Keratinocyte (primary cell): Measurements from ENCODE around the gene SDK2. TPM values are rescaled to one million over a fixed set of nuclear protein-coding genes. Genes with fewer than 3 reads are reported as not detected.

ENCODE experiments used
- DNase-seq: peaks from one replicate; pipeline ENCODE4 v3.0.0-alpha.2; 2011; ENCODE audit warnings: low read depth, missing footprints, low spot score
- FAIRE-seq: peaks from 2 replicates; lab custom pipeline; 2011; peaks lifted over from hg19 to GRCh38; lab: Jason Lieb, UNC
- H2AFZ ChIP-seq: 2 replicates; pipeline ENCODE4 v1.6.0; 2012; ENCODE audit warnings: low read length, control low read depth, inconsistent platforms; ENCODE audit not compliant: control insufficient read depth
- H3K27ac ChIP-seq: 2 replicates; pipeline ENCODE4 v1.5.1; 2011; ENCODE audit warnings: low read length; ENCODE audit not compliant: control insufficient read depth, insufficient read depth
- H3K27me3 ChIP-seq: 3 replicates; pipeline ENCODE4 v1.6.0; 2011; ENCODE audit warnings: low read length; ENCODE audit not compliant: control insufficient read depth, insufficient read depth; ENCODE audit errors: extremely low read depth
- H3K36me3 ChIP-seq, 2 experiments: 2 replicates in 1 of 2; 3 replicates in 1 of 2; pipeline ENCODE4 v1.5.1; 2011; ENCODE audit warnings: low read length in 2 of 2, mild to moderate bottlenecking in 1 of 2; ENCODE audit not compliant: control insufficient read depth in 2 of 2, insufficient read depth in 2 of 2; ENCODE audit errors: extremely low read depth in 1 of 2
- H3K4me1 ChIP-seq: 3 replicates; pipeline ENCODE4 v1.5.1; 2011; ENCODE audit warnings: low read length; ENCODE audit not compliant: control insufficient read depth, insufficient read depth; ENCODE audit errors: extremely low read depth
- H3K4me2 ChIP-seq: 3 replicates; pipeline ENCODE4 v1.6.0; 2011; ENCODE audit warnings: low read depth, low read length; ENCODE audit not compliant: control insufficient read depth, insufficient read depth; ENCODE audit errors: extremely low read depth
- H3K4me3 ChIP-seq, 3 experiments: fragments of 200-600 bp in 1 of 3; sonication (generic) in 1 of 3; 2 replicates in 2 of 3; 3 replicates in 1 of 3; pipeline ENCODE4 v1.5.1; 2011 to 2016; ENCODE audit warnings: low read length in 3 of 3, mild to moderate bottlenecking in 3 of 3, control low read depth in 2 of 3, inconsistent platforms in 1 of 3, low read depth in 1 of 3, mixed read lengths in 1 of 3, mixed run types in 1 of 3, moderate library complexity in 1 of 3; ENCODE audit not compliant: control insufficient read depth in 2 of 3, insufficient read depth in 2 of 3; ENCODE audit errors: extremely low read depth in 1 of 3
- H3K79me2 ChIP-seq: 2 replicates; pipeline ENCODE4 v1.6.0; 2012; ENCODE audit warnings: low read length; ENCODE audit not compliant: control insufficient read depth, insufficient read depth
- H3K9ac ChIP-seq: 3 replicates; pipeline ENCODE4 v1.6.0; 2011; ENCODE audit warnings: low read length; ENCODE audit not compliant: control insufficient read depth, insufficient read depth; ENCODE audit errors: extremely low read depth
- H3K9me1 ChIP-seq: 3 replicates; pipeline ENCODE4 v1.6.0; 2011; ENCODE audit warnings: low read length; ENCODE audit not compliant: control insufficient read depth, insufficient read depth; ENCODE audit errors: extremely low read depth
- H3K9me3 ChIP-seq: 2 replicates; pipeline ENCODE4 v1.5.1; 2012; ENCODE audit warnings: low read depth, low read length; ENCODE audit not compliant: control insufficient read depth
- H4K20me1 ChIP-seq: 3 replicates; pipeline ENCODE4 v1.6.0; 2011; ENCODE audit warnings: low read length; ENCODE audit not compliant: control insufficient read depth, insufficient read depth; ENCODE audit errors: extremely low read depth
- CTCF ChIP-seq, 3 experiments: IDR thresholded peaks in 1 of 3; conservative IDR thresholded peaks in 1 of 3; optimal IDR thresholded peaks in 1 of 3; 2 replicates in 2 of 3; 3 replicates in 1 of 3; pipeline versions ENCODE3 to v1.5.1; 2011; ENCODE audit warnings: low read length in 3 of 3, mild to moderate bottlenecking in 3 of 3, moderate library complexity in 2 of 3, control low read depth in 1 of 3, inconsistent platforms in 1 of 3; ENCODE audit not compliant: insufficient read depth in 2 of 3; ENCODE audit errors: extremely low read depth in 1 of 3
- EZH2 ChIP-seq: IDR thresholded peaks from one replicate; pipeline ENCODE4 v1.6.1; 2012; ENCODE audit warnings: inconsistent platforms, mild to moderate bottlenecking, low read length, moderate library complexity
- dilution Hi-C: fragments of 300-500 bp; cut with MboI; formaldehyde crosslinking; loops from one replicate; pipeline ENCODE4 v1.7.0; 2020; ENCODE audit warnings: low sequenced_read_pairs; ENCODE audit not compliant: extremely low pct_ligation_motif_present
- polyA plus RNA-seq, 5 experiments: library from polyadenylated mRNA; depleted of rRNA in 3 of 5; stranded (reverse) in 3 of 5; stranded (forward) in 1 of 5; unstranded in 1 of 5; fragments of >200 nt; gene quantifications; 1 replicate in 1 of 5; 2 replicates in 3 of 5; 3 replicates in 1 of 5; pipeline versions ENCODE4 v1.2.1 to v1.2.3, GENCODE V29; 2011 to 2012; ENCODE audit warnings: missing spikeins in 2 of 5, low read depth in 1 of 5, low replicate concordance in 1 of 5

SDK2 gene
- polyA plus RNA-seq, 1 donor (not counting 4 experiments of a cell fraction or from before 2014, with no cell fraction given) = 1.8 TPM

- TF ChIP-seq CTCF (optimal IDR thresholded peaks at IDR 0.05 in 1 of 3, IDR thresholded peaks at IDR 0.05 in 1 of 3, conservative IDR thresholded peaks at IDR 0.05 in 1 of 3; ENCODE audit: extremely low read depth in 1 of 3, insufficient read depth in 2 of 3, low read length in 3 of 3) (no peak), EZH2 (no peak)
- H4K20me1 ChIP-seq = peaks cover 2% of the 10 kb centered on the region
- H3K27me3 ChIP-seq = peaks cover 19% of the 10 kb centered on the region
These were observed 42.7 kb upstream of the SDK2 start for GRCh38 chr17:73686961-73687360.

GRCh38 chr17:73686126-73686525, 41.9 kb upstream of the SDK2 start:
- dilution Hi-C loops = no loop called here
- no peak overlapping the region for H3K4me3 ChIP-seq
- no peak for FAIRE-seq

More at GRCh38 chr17:73686961-73687360, 42.7 kb upstream of the SDK2 start:
- Histone ChIP-seq H3K4me2 (no peak overlapping the region), H3K27ac (no peak overlapping the region), H3K79me2 (no peaks in the 10 kb centered on the region), H3K9me1 (no peaks in the 10 kb centered on the region), H3K36me3 (no peaks in the 10 kb centered on the region), H2AFZ (no peak overlapping the region), H3K9ac (no peak overlapping the region), H3K4me1 (no peaks in the 10 kb centered on the region), H3K9me3 (no peaks in the 10 kb centered on the region), H3K4me3 (no peak overlapping the region)
- FAIRE-seq (no peak), DNase-seq (no peak)
- dilution Hi-C loops = no loop called here

More at GRCh38 chr17:73686126-73686525, 41.9 kb upstream of the SDK2 start:
- H3K9me1 ChIP-seq = no peaks in the 10 kb centered on the region
- TF ChIP-seq CTCF (optimal IDR thresholded peaks at IDR 0.05 in 1 of 3, IDR thresholded peaks at IDR 0.05 in 1 of 3, conservative IDR thresholded peaks at IDR 0.05 in 1 of 3; ENCODE audit: extremely low read depth in 1 of 3, insufficient read depth in 2 of 3, low read length in 3 of 3) (no peak), EZH2 (no peak)
- peaks cover 2% of the 10 kb centered on the region for H4K20me1 ChIP-seq
- H2AFZ ChIP-seq = no peak overlapping the region
- no peaks in the 10 kb centered on the region for H3K9me3 ChIP-seq
- H3K79me2 ChIP-seq = no peaks in the 10 kb centered on the region
- H3K4me2 ChIP-seq = no peak overlapping the region
- no peak overlapping the region for H3K27ac ChIP-seq
- DNase-seq = no peak
- H3K4me1 ChIP-seq = no peaks in the 10 kb centered on the region
- no peak overlapping the region for H3K9ac ChIP-seq
- no peaks in the 10 kb centered on the region for H3K36me3 ChIP-seq
- peaks cover 19% of the 10 kb centered on the region for H3K27me3 ChIP-seq
